ENCODE data around the gene CRPPA. TPM values are rescaled to one million over a fixed set of nuclear protein-coding genes. Genes with fewer than 3 reads are reported as not detected.

Gene CRPPA
- total RNA-seq, 2 donors from 2014 or later: 0.81 to 0.99 TPM

GRCh38 chr7:16419126-16419525 lies 2.2 kb downstream of the CRPPA start:
- ATAC-seq (no peak), DNase-seq (no peak)
- Mint-ChIP-seq H3K36me3 (ENCODE audit: low read depth) (no peaks in the 10 kb centered on the region), H3K4me1 (peaks cover 22% of the 10 kb centered on the region), H3K27me3 (peaks cover 4% of the 10 kb centered on the region), H3K27ac (peak overlapping the region; percentile 99), H3K4me3 (peak overlapping the region; percentile 58)
- no peaks in the 10 kb centered on the region for H3K9me3 ChIP-seq (ENCODE audit: control insufficient read depth, low read length, poor library complexity, severe bottlenecking)

- no peak overlapping the region for H3K4me3 Mint-ChIP-seq
- no peaks in the 10 kb centered on the region for H3K36me3 Mint-ChIP-seq (ENCODE audit: low read depth)
- no peak overlapping the region for H3K27ac Mint-ChIP-seq
- ATAC-seq: no peak
- DNase-seq: no peak
- peaks cover 22% of the 10 kb centered on the region for H3K4me1 Mint-ChIP-seq
- H3K9me3 ChIP-seq (ENCODE audit: control insufficient read depth, low read length, poor library complexity, severe bottlenecking): no peaks in the 10 kb centered on the region
- H3K27me3 Mint-ChIP-seq: peaks cover 4% of the 10 kb centered on the region
Observed at GRCh38 chr7:16417906-16418305, 3.4 kb downstream of the CRPPA start.

GRCh38 chr7:16416289-16417282 lies 4.8 kb downstream of the CRPPA start:
- no peak for ATAC-seq
- no peak overlapping the region for H3K4me3 Mint-ChIP-seq
- no peak for DNase-seq

GRCh38 chr7:16412274-16413254 lies 8.8 kb downstream of the CRPPA start:
- ATAC-seq (no peak), DNase-seq (no peak)
- Mint-ChIP-seq H3K36me3 (ENCODE audit: low read depth) (no peaks in the 10 kb centered on the region), H3K4me3 (no peak overlapping the region), H3K27me3 (peaks cover 11% of the 10 kb centered on the region), H3K27ac (no peak overlapping the region), H3K4me1 (peaks cover 5% of the 10 kb centered on the region)
- no peaks in the 10 kb centered on the region for H3K9me3 ChIP-seq (ENCODE audit: control insufficient read depth, low read length, poor library complexity, severe bottlenecking)

More at GRCh38 chr7:16416289-16417282, 4.8 kb downstream of the CRPPA start:
- Mint-ChIP-seq H3K36me3 (ENCODE audit: low read depth) (no peaks in the 10 kb centered on the region), H3K4me1 (peaks cover 15% of the 10 kb centered on the region), H3K27ac (peak overlapping the region; percentile 14), H3K27me3 (peaks cover 4% of the 10 kb centered on the region)
- no peaks in the 10 kb centered on the region for H3K9me3 ChIP-seq (ENCODE audit: control insufficient read depth, low read length, poor library complexity, severe bottlenecking)

- no peak overlapping the region for H3K4me3 Mint-ChIP-seq
- ATAC-seq (no peak), DNase-seq (no peak)
- peak overlapping the region; percentile 57 for H3K27ac Mint-ChIP-seq
- no peaks in the 10 kb centered on the region for H3K9me3 ChIP-seq (ENCODE audit: control insufficient read depth, low read length, poor library complexity, severe bottlenecking)
- H3K27me3 Mint-ChIP-seq: peaks cover 11% of the 10 kb centered on the region
- no peaks in the 10 kb centered on the region for H3K4me1 Mint-ChIP-seq
- no peaks in the 10 kb centered on the region for H3K36me3 Mint-ChIP-seq (ENCODE audit: low read depth)
Observed at GRCh38 chr7:16411391-16411790, 9.9 kb downstream of the CRPPA start.

- no peaks in the 10 kb centered on the region for H3K9me3 ChIP-seq (ENCODE audit: control insufficient read depth, low read length, poor library complexity, severe bottlenecking)
- no peaks in the 10 kb centered on the region for H3K36me3 Mint-ChIP-seq (ENCODE audit: low read depth)
- ATAC-seq (no peak), DNase-seq (no peak)
- peaks cover 7% of the 10 kb centered on the region for H3K27me3 Mint-ChIP-seq
- H3K27ac Mint-ChIP-seq: no peak overlapping the region
- no peaks in the 10 kb centered on the region for H3K4me1 Mint-ChIP-seq
- H3K4me3 Mint-ChIP-seq: no peak overlapping the region
Observed at GRCh38 chr7:16409777-16410176, 11.6 kb downstream of the CRPPA start.

GRCh38 chr7:16404636-16405035 lies 16.7 kb downstream of the CRPPA start:
- DNase-seq (no peak), ATAC-seq (no peak)
- Mint-ChIP-seq H3K27ac (no peak overlapping the region), H3K4me3 (no peak overlapping the region), H3K27me3 (no peaks in the 10 kb centered on the region), H3K4me1 (no peaks in the 10 kb centered on the region), H3K36me3 (ENCODE audit: low read depth) (peaks cover 4% of the 10 kb centered on the region)
- no peaks in the 10 kb centered on the region for H3K9me3 ChIP-seq (ENCODE audit: control insufficient read depth, low read length, poor library complexity, severe bottlenecking)

GRCh38 chr7:16403475-16403874 lies 17.9 kb downstream of the CRPPA start:
- no peak overlapping the region for H3K27ac Mint-ChIP-seq
- DNase-seq (no peak), ATAC-seq (no peak)
- H3K9me3 ChIP-seq (ENCODE audit: control insufficient read depth, low read length, poor library complexity, severe bottlenecking): no peaks in the 10 kb centered on the region
- no peak overlapping the region for H3K4me3 Mint-ChIP-seq
- no peaks in the 10 kb centered on the region for H3K4me1 Mint-ChIP-seq
- H3K36me3 Mint-ChIP-seq (ENCODE audit: low read depth): peaks cover 4% of the 10 kb centered on the region
- no peaks in the 10 kb centered on the region for H3K27me3 Mint-ChIP-seq

GRCh38 chr7:16402940-16403339 lies 18.4 kb downstream of the CRPPA start:
- DNase-seq (no peak), ATAC-seq (no peak)
- Mint-ChIP-seq H3K4me1 (no peaks in the 10 kb centered on the region), H3K4me3 (no peak overlapping the region), H3K27me3 (no peaks in the 10 kb centered on the region), H3K27ac (no peak overlapping the region), H3K36me3 (ENCODE audit: low read depth) (peaks cover 4% of the 10 kb centered on the region)
- no peaks in the 10 kb centered on the region for H3K9me3 ChIP-seq (ENCODE audit: control insufficient read depth, low read length, poor library complexity, severe bottlenecking)

- peaks cover 4% of the 10 kb centered on the region for H3K36me3 Mint-ChIP-seq (ENCODE audit: low read depth)
- no peaks in the 10 kb centered on the region for H3K4me1 Mint-ChIP-seq
- no peak overlapping the region for H3K4me3 Mint-ChIP-seq
- H3K9me3 ChIP-seq (ENCODE audit: control insufficient read depth, low read length, poor library complexity, severe bottlenecking): no peaks in the 10 kb centered on the region
- H3K27ac Mint-ChIP-seq: no peak overlapping the region
- ATAC-seq (no peak), DNase-seq (no peak)
- H3K27me3 Mint-ChIP-seq: no peaks in the 10 kb centered on the region
Observed at GRCh38 chr7:16402091-16402490, 19.2 kb downstream of the CRPPA start.

- no peaks in the 10 kb centered on the region for H3K9me3 ChIP-seq (ENCODE audit: control insufficient read depth, low read length, poor library complexity, severe bottlenecking)
- Mint-ChIP-seq H3K27ac (no peak overlapping the region), H3K27me3 (no peaks in the 10 kb centered on the region)
Observed at GRCh38 chr7:16400893-16401275, 20.5 kb downstream of the CRPPA start.

GRCh38 chr7:16399916-16400892 lies 21.1 kb downstream of the CRPPA start:
- H3K27me3 Mint-ChIP-seq: no peaks in the 10 kb centered on the region
- H3K9me3 ChIP-seq (ENCODE audit: control insufficient read depth, low read length, poor library complexity, severe bottlenecking): no peaks in the 10 kb centered on the region
- DNase-seq (no peak), ATAC-seq (no peak)
- no peak overlapping the region for H3K4me3 Mint-ChIP-seq
- H3K27ac Mint-ChIP-seq: no peak overlapping the region
- H3K4me1 Mint-ChIP-seq: no peaks in the 10 kb centered on the region
- peaks cover 4% of the 10 kb centered on the region for H3K36me3 Mint-ChIP-seq (ENCODE audit: low read depth)

More at GRCh38 chr7:16400893-16401275, 20.5 kb downstream of the CRPPA start:
- ATAC-seq (no peak), DNase-seq (no peak)
- no peak overlapping the region for H3K4me3 Mint-ChIP-seq
- no peaks in the 10 kb centered on the region for H3K4me1 Mint-ChIP-seq
- peaks cover 4% of the 10 kb centered on the region for H3K36me3 Mint-ChIP-seq (ENCODE audit: low read depth)
